Subcutaneous abdominal adipose tissue (tissue), 5 donors: ENCODE results near the gene TXNDC17.

ENCODE experiments used
- H3K27ac ChIP-seq: one replicate; pipeline ENCODE4 v1.7.0; 2013; ENCODE audit warnings: low read depth, mild to moderate bottlenecking, inconsistent platforms, low read length, moderate library complexity
- H3K27me3 ChIP-seq, 5 donors: one replicate each; pipeline ENCODE4 v1.7.0; 2013; ENCODE audit warnings: low read length in 5 of 5, inconsistent platforms in 1 of 5; ENCODE audit not compliant: control insufficient read depth in 5 of 5, insufficient read depth in 4 of 5
- H3K36me3 ChIP-seq, 5 donors: one replicate each; pipeline ENCODE4 v1.7.0; 2013; ENCODE audit warnings: low read length in 5 of 5; ENCODE audit not compliant: control insufficient read depth in 5 of 5, insufficient read depth in 5 of 5
- H3K4me1 ChIP-seq, 5 donors: one replicate each; pipeline ENCODE4 v1.7.0; 2013; ENCODE audit warnings: low read length in 5 of 5, mild to moderate bottlenecking in 3 of 5, moderate library complexity in 1 of 5; ENCODE audit not compliant: control insufficient read depth in 5 of 5, insufficient read depth in 5 of 5
- H3K4me3 ChIP-seq, 5 donors: one replicate each; pipeline ENCODE4 v1.7.0; 2013; ENCODE audit warnings: low read length in 5 of 5, low read depth in 1 of 5
- H3K9ac ChIP-seq, 5 donors: one replicate each; pipeline ENCODE4 v1.7.0; 2013; ENCODE audit warnings: low read length in 5 of 5, mild to moderate bottlenecking in 4 of 5, moderate library complexity in 3 of 5
- H3K9me3 ChIP-seq, 5 donors: one replicate each; pipeline ENCODE4 v1.7.0; 2013; ENCODE audit warnings: low read length in 5 of 5; ENCODE audit not compliant: control insufficient read depth in 5 of 5
- donor health status: healthy.
- donor health status: healthy.
- donor health status: healthy.
- donor health status: healthy.
- donor health status: healthy.

The TXNDC17 gene

DNA sequence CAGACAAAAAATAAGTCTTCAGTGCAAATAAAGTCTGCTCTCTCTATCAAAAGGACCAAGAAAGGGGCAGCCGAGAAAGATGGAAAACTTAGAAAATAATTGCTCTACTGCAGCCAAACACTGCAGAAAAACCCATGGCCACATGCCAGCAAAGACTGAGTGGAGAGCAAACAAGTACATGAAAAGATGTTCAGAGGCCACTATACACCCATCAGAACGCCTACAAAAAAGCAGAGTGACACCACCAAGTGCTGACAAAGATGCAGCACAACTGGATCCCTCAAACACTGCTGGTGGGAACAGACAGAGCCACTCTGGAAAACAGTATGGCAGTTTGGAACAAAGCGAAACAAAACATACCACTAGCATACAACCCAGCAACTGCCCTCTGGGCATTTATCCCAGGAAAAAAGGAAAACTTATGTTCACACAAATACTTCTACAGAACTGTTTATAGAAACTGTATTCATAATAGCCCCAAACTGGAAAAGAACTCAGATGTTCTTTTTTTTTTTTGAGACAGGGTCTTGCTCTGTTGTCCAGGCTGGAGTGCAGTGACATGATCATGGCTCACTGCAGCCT lies 37.0 kb upstream of the TXNDC17 start:
- Histone ChIP-seq H3K9me3 (no peaks in the 10 kb centered on the region), H3K4me3 (no peak overlapping the region), H3K27me3 (no peaks in the 10 kb centered on the region), H3K27ac (no peak overlapping the region), H3K36me3 (peaks cover 47 to 57% (median 50%) of the 10 kb centered on the region in 5 donors), H3K4me1 (peaks cover 0 to 13% (median 8%) of the 10 kb centered on the region in 5 donors), H3K9ac (no peak overlapping the region)

DNA sequence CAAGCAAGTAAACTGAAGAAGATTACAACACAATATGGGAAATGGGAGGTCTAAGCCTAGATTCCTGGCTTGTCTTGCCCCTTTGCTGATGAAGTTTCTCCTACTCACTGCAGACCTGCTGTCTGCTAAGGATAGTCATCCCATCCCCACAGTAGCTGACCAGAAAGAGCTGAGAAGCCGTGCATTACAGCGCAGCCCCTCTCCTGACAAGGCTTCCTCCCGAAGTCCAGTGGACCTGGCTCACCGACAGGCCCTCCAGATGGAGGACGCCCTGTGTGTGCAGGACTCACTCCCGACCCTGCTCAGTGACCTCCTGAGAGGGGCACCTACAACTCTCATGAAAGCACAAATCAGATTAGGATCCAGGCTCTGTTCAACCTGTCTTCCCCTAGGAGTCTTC lies 35.7 kb upstream of the TXNDC17 start:
- H3K4me3 ChIP-seq: no peak overlapping the region
- no peak overlapping the region for H3K27ac ChIP-seq
- H3K36me3 ChIP-seq: peaks cover 47 to 65% (median 55%) of the 10 kb centered on the region in 5 donors
- no peaks in the 10 kb centered on the region for H3K27me3 ChIP-seq
- H3K9me3 ChIP-seq: no peaks in the 10 kb centered on the region
- H3K4me1 ChIP-seq: peaks cover 0 to 8% (median 3%) of the 10 kb centered on the region in 5 donors
- H3K9ac ChIP-seq: no peak overlapping the region

DNA sequence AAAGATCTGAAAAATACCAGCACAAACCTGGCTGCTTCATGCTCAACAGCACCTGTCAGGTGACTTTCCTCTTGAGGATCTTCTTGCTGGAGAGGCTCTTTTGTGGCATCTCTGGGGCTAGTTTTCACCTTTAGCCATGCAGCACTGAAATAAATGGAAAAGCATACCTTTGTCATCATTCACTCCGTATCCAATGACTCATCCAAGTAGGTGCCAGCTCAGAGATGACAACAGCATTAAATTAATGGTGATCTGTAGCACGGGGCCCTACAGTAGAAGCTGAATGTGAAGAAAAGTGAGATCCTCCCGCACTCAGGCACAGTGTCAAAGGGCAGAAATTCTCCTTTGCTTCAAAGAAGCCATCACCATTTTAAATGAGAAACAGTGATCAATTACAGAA lies 32.5 kb upstream of the TXNDC17 start:
- Histone ChIP-seq H3K27me3 (no peaks in the 10 kb centered on the region), H3K4me1 (peaks cover 0 to 5% (median 0%) of the 10 kb centered on the region in 5 donors), H3K9ac (no peak overlapping the region), H3K4me3 (no peak overlapping the region), H3K27ac (no peak overlapping the region), H3K9me3 (no peaks in the 10 kb centered on the region), H3K36me3 (peaks cover 47 to 62% (median 54%) of the 10 kb centered on the region in 5 donors)

GRCh38 chr17:6610011-6610410 lies 30.8 kb upstream of the TXNDC17 start:
- peaks cover 43 to 62% (median 55%) of the 10 kb centered on the region in 5 donors for H3K36me3 ChIP-seq

DNA sequence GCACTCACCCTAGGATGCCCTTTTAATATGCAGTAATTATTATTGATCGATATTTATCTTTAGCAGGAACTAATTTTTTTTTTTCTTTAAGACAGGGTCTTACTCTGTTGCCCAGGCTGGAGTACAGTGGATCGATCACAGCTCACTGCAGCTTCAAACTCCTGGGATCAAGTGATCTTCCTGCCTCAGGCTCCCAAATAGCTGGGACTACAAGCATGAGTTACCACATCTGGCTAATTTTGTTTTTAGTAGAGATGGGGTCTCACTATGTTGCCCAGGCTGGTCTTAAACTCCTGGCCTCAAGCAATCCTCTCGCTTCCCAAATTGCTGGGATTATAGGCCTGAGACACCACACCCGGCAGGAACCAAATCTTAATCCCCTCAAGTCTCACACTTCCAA lies 29.6 kb upstream of the TXNDC17 start:
- peaks cover 33 to 58% (median 47%) of the 10 kb centered on the region in 5 donors for H3K36me3 ChIP-seq
- H3K4me1 ChIP-seq: no peaks in the 10 kb centered on the region
- H3K9ac ChIP-seq: no peak overlapping the region
- H3K27me3 ChIP-seq: no peaks in the 10 kb centered on the region
- H3K4me3 ChIP-seq: no peak overlapping the region
- no peak overlapping the region for H3K27ac ChIP-seq
- H3K9me3 ChIP-seq: no peaks in the 10 kb centered on the region

More at GRCh38 chr17:6610011-6610410, 30.8 kb upstream of the TXNDC17 start:
- H3K27ac ChIP-seq: no peak overlapping the region
- H3K27me3 ChIP-seq: no peaks in the 10 kb centered on the region
- no peak overlapping the region for H3K9ac ChIP-seq
- no peaks in the 10 kb centered on the region for H3K9me3 ChIP-seq
- H3K4me1 ChIP-seq: no peaks in the 10 kb centered on the region
- H3K4me3 ChIP-seq: no peak overlapping the region

GRCh38 chr17:6623941-6624340 lies 16.9 kb upstream of the TXNDC17 start:
- peaks cover 34 to 74% (median 39%) of the 10 kb centered on the region in 5 donors for H3K36me3 ChIP-seq
- H3K4me3 ChIP-seq: no peak overlapping the region
- H3K9ac ChIP-seq: no peak overlapping the region
- H3K9me3 ChIP-seq: no peaks in the 10 kb centered on the region
- H3K4me1 ChIP-seq: no peaks in the 10 kb centered on the region
- no peak overlapping the region for H3K27ac ChIP-seq
- no peaks in the 10 kb centered on the region for H3K27me3 ChIP-seq

GRCh38 chr17:6626616-6627015 lies 14.2 kb upstream of the TXNDC17 start:
- no peaks in the 10 kb centered on the region for H3K9me3 ChIP-seq
- H3K4me3 ChIP-seq: no peak overlapping the region
- H3K36me3 ChIP-seq: peaks cover 25 to 67% (median 44%) of the 10 kb centered on the region in 5 donors
- H3K27me3 ChIP-seq: no peaks in the 10 kb centered on the region
- H3K4me1 ChIP-seq: no peaks in the 10 kb centered on the region
- H3K27ac ChIP-seq: no peak overlapping the region
- H3K9ac ChIP-seq: no peak overlapping the region

DNA sequence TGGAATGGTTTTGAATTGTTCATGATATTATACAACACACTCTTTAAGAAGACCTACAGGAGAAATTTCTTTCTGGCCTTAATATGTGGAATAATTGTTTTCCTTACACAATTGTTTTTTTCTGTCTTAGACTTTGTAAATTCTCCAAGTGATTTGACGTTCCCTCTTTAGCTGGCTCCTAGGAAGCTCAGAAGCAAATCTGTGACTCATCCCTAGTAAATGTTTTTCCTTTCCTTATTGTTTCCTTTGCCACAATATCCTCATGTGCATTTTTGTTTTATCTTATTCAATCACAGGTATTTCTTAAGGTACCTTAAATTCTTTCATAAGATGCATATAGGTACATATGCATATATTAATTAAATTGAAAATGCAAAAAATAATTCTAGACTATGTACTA lies 13.8 kb upstream of the TXNDC17 start:
- peaks cover 22 to 67% (median 41%) of the 10 kb centered on the region in 5 donors for H3K36me3 ChIP-seq
- no peaks in the 10 kb centered on the region for H3K27me3 ChIP-seq
- H3K9ac ChIP-seq: no peak overlapping the region
- no peak overlapping the region for H3K4me3 ChIP-seq
- H3K27ac ChIP-seq: no peak overlapping the region
- H3K4me1 ChIP-seq: no peaks in the 10 kb centered on the region
- H3K9me3 ChIP-seq: no peaks in the 10 kb centered on the region

- H3K27me3 ChIP-seq: no peaks in the 10 kb centered on the region
- H3K36me3 ChIP-seq: peaks cover 23 to 57% (median 46%) of the 10 kb centered on the region in 5 donors
- H3K4me3 ChIP-seq: no peak overlapping the region
- H3K27ac ChIP-seq: no peak overlapping the region
- H3K4me1 ChIP-seq: no peaks in the 10 kb centered on the region
- H3K9me3 ChIP-seq: no peaks in the 10 kb centered on the region
- no peak overlapping the region for H3K9ac ChIP-seq
These were observed 10.5 kb upstream of the TXNDC17 start for GRCh38 chr17:6630390-6630789.

- no peaks in the 10 kb centered on the region for H3K9me3 ChIP-seq
These were observed 8.3 kb upstream of the TXNDC17 start for GRCh38 chr17:6632530-6632929.

More at GRCh38 chr17:6632530-6632929, 8.3 kb upstream of the TXNDC17 start:
- Histone ChIP-seq H3K27me3 (no peaks in the 10 kb centered on the region), H3K27ac (no peak overlapping the region), H3K9ac (no peak overlapping the region), H3K36me3 (peaks cover 17 to 44% (median 38%) of the 10 kb centered on the region in 5 donors), H3K4me3 (no peak overlapping the region), H3K4me1 (no peaks in the 10 kb centered on the region)
